Vagina (tissue), 2 donors: ENCODE data around the gene ETV2.

Experiments used
- POLR2A ChIP-seq, 2 donors: fragments of 450-650 bp; IDR thresholded peaks; one replicate each; pipeline ENCODE4 v1.6.1; 2017; ENCODE audit warnings: antibody characterized with exemption in 2 of 2, mild to moderate bottlenecking in 2 of 2, moderate library complexity in 2 of 2
- POLR2AphosphoS5 ChIP-seq, 2 donors: sonication (generic); formaldehyde crosslinking; IDR thresholded peaks; one replicate each; pipeline ENCODE4 v1.9.0; 2017; ENCODE audit warnings: antibody characterized with exemption in 2 of 2, mild to moderate bottlenecking in 2 of 2, low read depth in 1 of 2; ENCODE audit not compliant: insufficient read depth in 1 of 2
- TF ChIP-seq, protein P1 (sequence below), 3 experiments: fragments of 450-650 bp in 2 of 3; fragments of 200-600 bp in 1 of 3; sonication (generic) in 1 of 3; IDR thresholded peaks; one replicate each; pipeline ENCODE4 v1.5.1; 2017 to 2019; ENCODE audit warnings: antibody characterized with exemption in 3 of 3, mild to moderate bottlenecking in 2 of 3, moderate library complexity in 2 of 3

DNA sequence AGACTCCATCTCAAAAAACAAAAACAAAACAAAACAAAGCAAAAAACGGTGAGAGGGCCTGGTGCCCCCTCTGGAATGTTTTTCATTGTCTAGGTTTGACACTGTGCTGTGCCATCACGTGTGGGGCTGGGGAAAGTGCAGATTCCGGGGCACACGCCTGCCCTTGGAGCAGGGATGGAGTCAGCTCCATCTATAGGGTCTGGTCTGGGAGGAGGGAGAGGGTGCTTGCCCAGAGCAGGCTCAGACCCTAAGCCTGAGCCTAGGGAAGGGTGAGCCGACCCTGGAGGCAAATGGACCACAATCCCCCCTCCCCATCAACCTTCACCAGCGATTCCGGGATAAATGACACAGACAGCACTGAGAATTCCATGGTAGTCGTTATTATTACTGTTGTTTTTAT lies 51.9 kb downstream of the ETV2 start:
- TF ChIP-seq, protein P1, sequence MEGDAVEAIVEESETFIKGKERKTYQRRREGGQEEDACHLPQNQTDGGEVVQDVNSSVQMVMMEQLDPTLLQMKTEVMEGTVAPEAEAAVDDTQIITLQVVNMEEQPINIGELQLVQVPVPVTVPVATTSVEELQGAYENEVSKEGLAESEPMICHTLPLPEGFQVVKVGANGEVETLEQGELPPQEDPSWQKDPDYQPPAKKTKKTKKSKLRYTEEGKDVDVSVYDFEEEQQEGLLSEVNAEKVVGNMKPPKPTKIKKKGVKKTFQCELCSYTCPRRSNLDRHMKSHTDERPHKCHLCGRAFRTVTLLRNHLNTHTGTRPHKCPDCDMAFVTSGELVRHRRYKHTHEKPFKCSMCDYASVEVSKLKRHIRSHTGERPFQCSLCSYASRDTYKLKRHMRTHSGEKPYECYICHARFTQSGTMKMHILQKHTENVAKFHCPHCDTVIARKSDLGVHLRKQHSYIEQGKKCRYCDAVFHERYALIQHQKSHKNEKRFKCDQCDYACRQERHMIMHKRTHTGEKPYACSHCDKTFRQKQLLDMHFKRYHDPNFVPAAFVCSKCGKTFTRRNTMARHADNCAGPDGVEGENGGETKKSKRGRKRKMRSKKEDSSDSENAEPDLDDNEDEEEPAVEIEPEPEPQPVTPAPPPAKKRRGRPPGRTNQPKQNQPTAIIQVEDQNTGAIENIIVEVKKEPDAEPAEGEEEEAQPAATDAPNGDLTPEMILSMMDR (IDR thresholded peaks at IDR 0.05), result no peak
- TF ChIP-seq POLR2A (IDR thresholded peaks at IDR 0.05) (no peak), POLR2AphosphoS5 (IDR thresholded peaks at IDR 0.05; ENCODE audit: insufficient read depth in 1 of 2, low read depth in 1 of 2) (no peak)
